HG03025 (cell line): Measurements from ENCODE around the gene SPRR1B.
"Not testable (repeated sequence)": the region's sequence is repeated elsewhere in the genome, so short reads cannot be mapped to it uniquely, and the experiment has no call there.

Source experiments
- ATAC-seq: cut with Tn5 transposase; IDR thresholded peaks from one replicate; pipeline ENCODE4 v1.9.1; 2021; ENCODE audit warnings: mild to moderate bottlenecking, moderate library complexity; ENCODE audit not compliant: unreplicated experiment, low FRiP score

Gene SPRR1B

GRCh38 chr1:153035211-153035610, 4.2 kb downstream of the SPRR1B start:
- ATAC-seq, result no peak

- no peak for ATAC-seq
Observed at GRCh38 chr1:153040950-153041631, 10.1 kb downstream of the SPRR1B start, which contains the start of gene SPRR2D. Gene SPRR2D, minus strand, starts transcription at chr1:153041120. Its CDS starts 774 bp downstream, at chr1:153040346.

GRCh38 chr1:153049211-153049610, 18.2 kb downstream of the SPRR1B start:
- ATAC-seq, result no peak

GRCh38 chr1:153056111-153056510, 25.1 kb downstream of the SPRR1B start:
- ATAC-seq, result not testable (repeated sequence)

GRCh38 chr1:153057375-153057774, 26.4 kb downstream of the SPRR1B start, which contains the start of gene SPRR2A:
Gene SPRR2A, minus strand, starts transcription at chr1:153057512. Its CDS starts 777 bp downstream, at chr1:153056735.
- no peak for ATAC-seq

- ATAC-seq, result no peak
Observed at GRCh38 chr1:153058154-153058553, 27.2 kb downstream of the SPRR1B start.

- no peak for ATAC-seq
Observed at GRCh38 chr1:153058826-153059784, 28.1 kb downstream of the SPRR1B start.

GRCh38 chr1:153070243-153070642, 39.2 kb downstream of the SPRR1B start:
- no peak for ATAC-seq

- no peak for ATAC-seq
Observed at GRCh38 chr1:153071511-153071910, 40.5 kb downstream of the SPRR1B start, which contains the start of gene SPRR2B. Gene SPRR2B, minus strand, starts transcription at chr1:153071611. Its CDS starts 772 bp downstream, at chr1:153070839.

- ATAC-seq, result no peak
Observed at GRCh38 chr1:153072806-153073726, 42.1 kb downstream of the SPRR1B start.

- ATAC-seq, result no peak
Observed at GRCh38 chr1:153081736-153082135, 50.7 kb downstream of the SPRR1B start.
